Measurements from ENCODE around the gene CDK5. TPM values are rescaled to one million over a fixed set of nuclear protein-coding genes. Genes with fewer than 3 reads are reported as not detected.

The CDK5 gene
- total RNA-seq, 1 donor from 2014 or later: 27.0 TPM

GRCh38 chr7:151051108-151051507, 6.6 kb downstream of the CDK5 start:
- H3K4me3 ChIP-seq (ENCODE audit: low read depth, low read length): no peak overlapping the region
- TF ChIP-seq CTCF (IDR thresholded peaks at IDR 0.05; ENCODE audit: insufficient read depth, low read length, poor library complexity, severe bottlenecking): no peak
- no peak for DNase-seq (ENCODE audit: low read depth)
- H3K36me3 ChIP-seq (ENCODE audit: control insufficient read depth, insufficient read depth, low read length): no peaks in the 10 kb centered on the region
- H3K27me3 ChIP-seq (ENCODE audit: control insufficient read depth, insufficient read depth, low read length): peaks cover 32% of the 10 kb centered on the region

GRCh38 chr7:151048911-151049463, 8.7 kb downstream of the CDK5 start:
- Histone ChIP-seq H3K4me3 (ENCODE audit: low read depth, low read length) (no peak overlapping the region), H3K27me3 (ENCODE audit: control insufficient read depth, insufficient read depth, low read length) (peaks cover 32% of the 10 kb centered on the region), H3K36me3 (ENCODE audit: control insufficient read depth, insufficient read depth, low read length) (no peaks in the 10 kb centered on the region)
- no peak for TF ChIP-seq CTCF (IDR thresholded peaks at IDR 0.05; ENCODE audit: insufficient read depth, low read length, poor library complexity, severe bottlenecking)
- no peak for DNase-seq (ENCODE audit: low read depth)

- H3K27me3 ChIP-seq (ENCODE audit: control insufficient read depth, insufficient read depth, low read length): peaks cover 32% of the 10 kb centered on the region
- DNase-seq (ENCODE audit: low read depth): no peak
- no peaks in the 10 kb centered on the region for H3K36me3 ChIP-seq (ENCODE audit: control insufficient read depth, insufficient read depth, low read length)
- no peak within 1 kb of the TSS for H3K4me3 ChIP-seq (ENCODE audit: low read depth, low read length)
- no peak for TF ChIP-seq CTCF (IDR thresholded peaks at IDR 0.05; ENCODE audit: insufficient read depth, low read length, poor library complexity, severe bottlenecking)
Observed at GRCh38 chr7:151047976-151048815, 9.5 kb downstream of the CDK5 start, which contains the start of gene ASIC3. TSS of gene ASIC3 (plus strand) at chr7:151048531. CDS start at chr7:151048886, 355 bp downstream.

GRCh38 chr7:151046603-151047573, 10.8 kb downstream of the CDK5 start:
- no peak for DNase-seq (ENCODE audit: low read depth)
- TF ChIP-seq CTCF (IDR thresholded peaks at IDR 0.05; ENCODE audit: insufficient read depth, low read length, poor library complexity, severe bottlenecking): no peak

GRCh38 chr7:151045967-151046366, 11.7 kb downstream of the CDK5 start:
- Histone ChIP-seq H3K36me3 (ENCODE audit: control insufficient read depth, insufficient read depth, low read length) (no peaks in the 10 kb centered on the region), H3K27me3 (ENCODE audit: control insufficient read depth, insufficient read depth, low read length) (peaks cover 29% of the 10 kb centered on the region), H3K4me3 (ENCODE audit: low read depth, low read length) (no peak overlapping the region)
- DNase-seq (ENCODE audit: low read depth): no peak
- TF ChIP-seq CTCF (IDR thresholded peaks at IDR 0.05; ENCODE audit: insufficient read depth, low read length, poor library complexity, severe bottlenecking): no peak

More at GRCh38 chr7:151046603-151047573, 10.8 kb downstream of the CDK5 start:
- Histone ChIP-seq H3K36me3 (ENCODE audit: control insufficient read depth, insufficient read depth, low read length) (no peaks in the 10 kb centered on the region), H3K27me3 (ENCODE audit: control insufficient read depth, insufficient read depth, low read length) (peaks cover 32% of the 10 kb centered on the region), H3K4me3 (ENCODE audit: low read depth, low read length) (no peak overlapping the region)
